Fibroblast of lung (primary cell): Measurements from ENCODE around the gene UBR4. TPM values are rescaled to one million over a fixed set of nuclear protein-coding genes. Genes with fewer than 3 reads are reported as not detected.

Experiments used
- DNase-seq, 2 donors: peaks; one replicate each; pipeline versions ENCODE4 v3.0.0 to v3.0.0-alpha.2; 2010; ENCODE audit warnings: low read depth in 2 of 2
- H2AFZ ChIP-seq: 2 replicates; pipeline ENCODE4 v1.5.1; 2012; ENCODE audit warnings: low read length, control low read depth, inconsistent platforms
- H3K27ac ChIP-seq: 2 replicates; pipeline ENCODE4 v1.5.1; 2011; ENCODE audit warnings: low read length, control low read depth; ENCODE audit not compliant: insufficient read depth
- H3K27me3 ChIP-seq: 2 replicates; pipeline ENCODE4 v1.5.1; 2011; ENCODE audit warnings: mild to moderate bottlenecking, low read length; ENCODE audit not compliant: control insufficient read depth, insufficient read depth
- H3K36me3 ChIP-seq: 2 replicates; pipeline ENCODE4 v1.5.1; 2011; ENCODE audit warnings: low read length; ENCODE audit not compliant: control insufficient read depth, insufficient read depth
- H3K4me1 ChIP-seq: 2 replicates; pipeline ENCODE4 v1.5.1; 2011; ENCODE audit warnings: low read length; ENCODE audit not compliant: control insufficient read depth, insufficient read depth; ENCODE audit errors: extremely low read depth
- H3K4me2 ChIP-seq: 2 replicates; pipeline ENCODE4 v1.5.1; 2011; ENCODE audit warnings: low read length, control low read depth; ENCODE audit not compliant: insufficient read depth; ENCODE audit errors: extremely low read depth
- H3K4me3 ChIP-seq, 4 experiments: fragments of 200-600 bp in 1 of 4; sonication (generic) in 1 of 4; replicated peaks in 1 of 4; 2 replicates each; pipeline ENCODE4 v1.5.1; 2011 to 2016; ENCODE audit warnings: low read length in 4 of 4, low read depth in 3 of 4, mild to moderate bottlenecking in 3 of 4, control low read depth in 2 of 4, inconsistent platforms in 1 of 4, mixed read lengths in 1 of 4; ENCODE audit not compliant: insufficient read depth in 1 of 4; ENCODE audit errors: control extremely low read depth in 1 of 4
- H3K79me2 ChIP-seq: 2 replicates; pipeline ENCODE4 v1.5.1; 2012; ENCODE audit warnings: mild to moderate bottlenecking, low read length, inconsistent platforms; ENCODE audit not compliant: control insufficient read depth, insufficient read depth
- H3K9ac ChIP-seq: 2 replicates; pipeline ENCODE4 v1.5.1; 2011; ENCODE audit warnings: mild to moderate bottlenecking, low read length, control low read depth; ENCODE audit not compliant: insufficient read depth
- H3K9me3 ChIP-seq: 2 replicates; pipeline ENCODE4 v1.5.1; 2012; ENCODE audit warnings: low read depth, low read length; ENCODE audit not compliant: control insufficient read depth, insufficient read depth
- H4K20me1 ChIP-seq: 2 replicates; pipeline ENCODE4 v1.5.1; 2011; ENCODE audit warnings: low read length; ENCODE audit not compliant: control insufficient read depth, insufficient read depth; ENCODE audit errors: extremely low read depth
- CTCF ChIP-seq, 2 donors: IDR thresholded peaks in 1 of 2; conservative IDR thresholded peaks in 1 of 2; 1 replicate in 1 of 2; 2 replicates in 1 of 2; pipeline ENCODE4 v1.5.1; 2011 to 2012; ENCODE audit warnings: low read length in 2 of 2, control low read depth in 1 of 2, inconsistent platforms in 1 of 2, low read depth in 1 of 2, mild to moderate bottlenecking in 1 of 2
- EZH2 ChIP-seq: IDR thresholded peaks from 2 replicates; pipeline ENCODE4 v1.5.1; 2012; ENCODE audit warnings: low read length, control low read depth, mild to moderate bottlenecking; ENCODE audit errors: missing control alignments
- polyA plus RNA-seq, 2 donors: library from polyadenylated mRNA; depleted of rRNA in 1 of 2; stranded (reverse) in 1 of 2; unstranded in 1 of 2; fragments of >200 nt; gene quantifications; 2 replicates each; pipeline ENCODE4 v1.2.1, GENCODE V29; 2011 to 2012; ENCODE audit warnings: missing spikeins in 1 of 2
- total RNA-seq: library from RNA; depleted of rRNA; stranded (reverse); fragments of >200 nt; gene quantifications from 2 replicates; pipeline ENCODE4 v1.2.1, GENCODE V29; 2014

UBR4 gene
- total and polyA plus RNA-seq, 2 donors (not counting 1 experiment from before 2014, with no cell fraction given): 32.0 to 164 TPM

GRCh38 chr1:19080721-19081120 is 129.3 kb downstream of the UBR4 start:
- TF ChIP-seq EZH2 (no peak), CTCF (conservative IDR thresholded peaks at IDR 0.05 in 1 of 2, IDR thresholded peaks at IDR 0.05 in 1 of 2; ENCODE audit: low read depth in 1 of 2, low read length in 2 of 2) (no peak)
- Histone ChIP-seq H2AFZ (no peak overlapping the region), H3K4me1 (peaks cover 8% of the 10 kb centered on the region), H3K9ac (no peak overlapping the region), H4K20me1 (no peaks in the 10 kb centered on the region), H3K4me2 (no peak overlapping the region), H3K36me3 (peaks cover 60% of the 10 kb centered on the region), H3K4me3 (no peak overlapping the region), H3K9me3 (no peaks in the 10 kb centered on the region), H3K79me2 (no peaks in the 10 kb centered on the region), H3K27ac (peak overlapping the region; percentile 16), H3K27me3 (no peaks in the 10 kb centered on the region)
- peak in 1 of 2 donors; percentile 61 for DNase-seq

- H3K36me3 ChIP-seq: peaks cover 65% of the 10 kb centered on the region
- no peak overlapping the region for H3K9ac ChIP-seq
- H3K4me2 ChIP-seq: no peak overlapping the region
- no peak overlapping the region for H2AFZ ChIP-seq
- no peaks in the 10 kb centered on the region for H3K79me2 ChIP-seq
- no peak overlapping the region for H3K27ac ChIP-seq
- H3K4me1 ChIP-seq: peaks cover 8% of the 10 kb centered on the region
- H3K27me3 ChIP-seq: no peaks in the 10 kb centered on the region
- H4K20me1 ChIP-seq: no peaks in the 10 kb centered on the region
- H3K4me3 ChIP-seq: no peak overlapping the region
- TF ChIP-seq EZH2: no peak
- TF ChIP-seq CTCF (conservative IDR thresholded peaks at IDR 0.05 in 1 of 2, IDR thresholded peaks at IDR 0.05 in 1 of 2; ENCODE audit: low read depth in 1 of 2, low read length in 2 of 2): no peak
- peak in 1 of 2 donors; percentile 23 for DNase-seq
- no peaks in the 10 kb centered on the region for H3K9me3 ChIP-seq
Observed at GRCh38 chr1:19079541-19080472, 130.3 kb downstream of the UBR4 start.

- Histone ChIP-seq H3K79me2 (no peaks in the 10 kb centered on the region), H3K4me1 (peaks cover 8% of the 10 kb centered on the region), H3K9me3 (no peaks in the 10 kb centered on the region), H3K4me3 (no peak overlapping the region), H3K36me3 (peaks cover 61% of the 10 kb centered on the region), H4K20me1 (no peaks in the 10 kb centered on the region), H3K9ac (no peak overlapping the region), H2AFZ (no peak overlapping the region), H3K27ac (no peak overlapping the region), H3K4me2 (no peak overlapping the region), H3K27me3 (no peaks in the 10 kb centered on the region)
- TF ChIP-seq EZH2 (no peak), CTCF (conservative IDR thresholded peaks at IDR 0.05 in 1 of 2, IDR thresholded peaks at IDR 0.05 in 1 of 2; ENCODE audit: low read depth in 1 of 2, low read length in 2 of 2) (no peak)
- no peak for DNase-seq
Observed at GRCh38 chr1:19078536-19078935, 131.5 kb downstream of the UBR4 start.
